GM13976 (cell line): ENCODE results near the gene JSRP1.

Experiments
- DNase-seq: peaks from one replicate; pipeline ENCODE4 v3.0.0; 2012; ENCODE audit warnings: low spot score
- CTCF ChIP-seq: IDR thresholded peaks from 2 replicates; pipeline ENCODE4 v1.5.1; 2012; ENCODE audit warnings: borderline replicate concordance, mild to moderate bottlenecking; ENCODE audit not compliant: insufficient read depth; ENCODE audit errors: extremely low read depth, missing control alignments, control extremely low read depth
- in situ Hi-C: fragments of 300-500 bp; cut with MboI; formaldehyde crosslinking; loops from one replicate; pipeline ENCODE4 v1.12.0; 2022; ENCODE audit warnings: low sequenced_read_pairs, mixed read lengths, inconsistent platforms; ENCODE audit not compliant: unreplicated experiment

JSRP1 gene

GRCh38 chr19:2280633-2281264, 24.5 kb upstream of the JSRP1 start:
- in situ Hi-C loops = no loop called here
- no peak for TF ChIP-seq CTCF
- no peak for DNase-seq

- in situ Hi-C loops = no loop called here
- TF ChIP-seq CTCF = no peak
- no peak for DNase-seq
Measured at GRCh38 chr19:2278459-2279158, 22.4 kb upstream of the JSRP1 start.

GRCh38 chr19:2277138-2277537, 20.9 kb upstream of the JSRP1 start:
- in situ Hi-C loops = no loop called here
- TF ChIP-seq CTCF = no peak
- DNase-seq = no peak

- no peak for TF ChIP-seq CTCF
- in situ Hi-C loops = no loop called here
Measured at GRCh38 chr19:2276429-2276986, 20.3 kb upstream of the JSRP1 start.

GRCh38 chr19:2275588-2276428, 19.6 kb upstream of the JSRP1 start:
- no peak for TF ChIP-seq CTCF
- in situ Hi-C loops = no loop called here
- no peak for DNase-seq

More at GRCh38 chr19:2276429-2276986, 20.3 kb upstream of the JSRP1 start:
- no peak for DNase-seq

GRCh38 chr19:2274931-2275535, 18.8 kb upstream of the JSRP1 start:
- in situ Hi-C loops = no loop called here
- peak; percentile 49 for TF ChIP-seq CTCF
- peak; percentile 68 for DNase-seq
